OCI-LY1 (cell line): Measurements from ENCODE around the gene OLFML2B.

ENCODE experiments used
- H2AFZ ChIP-seq: fragments of 200-600 bp; sonication (generic), shearing (Covaris generic); 2 replicates; pipeline ENCODE4 v1.6.0; 2014; ENCODE audit warnings: antibody characterized with exemption, mild to moderate bottlenecking, low read length
- H3F3A ChIP-seq: fragments of 200-600 bp; sonication (generic), shearing (Covaris generic); 2 replicates; pipeline ENCODE4 v1.6.0; 2014; ENCODE audit warnings: mild to moderate bottlenecking, antibody characterized with exemption, low read length, moderate library complexity; ENCODE audit not compliant: insufficient read depth
- H3K27ac ChIP-seq: fragments of 200-600 bp; sonication (generic); 2 replicates; pipeline ENCODE4 v1.5.1; 2014; ENCODE audit warnings: low read length, mixed run types, mild to moderate bottlenecking, low read depth; ENCODE audit not compliant: poor library complexity, severe bottlenecking
- H3K27me3 ChIP-seq: fragments of 200-600 bp; sonication (generic); 2 replicates; pipeline ENCODE4 v1.6.0; 2014; ENCODE audit warnings: antibody characterized with exemption, mild to moderate bottlenecking, low read length, moderate library complexity; ENCODE audit not compliant: insufficient read depth
- H3K36me3 ChIP-seq: fragments of 200-600 bp; sonication (generic); 2 replicates; pipeline ENCODE4 v1.6.1; 2014; ENCODE audit warnings: mild to moderate bottlenecking, antibody characterized with exemption, low read length, moderate library complexity, mixed read lengths; ENCODE audit not compliant: insufficient read depth
- H3K4me1 ChIP-seq: fragments of 200-600 bp; sonication (generic); 2 replicates; pipeline ENCODE4 v1.5.1; 2014; ENCODE audit warnings: mild to moderate bottlenecking, low read length, moderate library complexity; ENCODE audit not compliant: insufficient read depth, severe bottlenecking
- H3K4me2 ChIP-seq: fragments of 200-600 bp; sonication (generic), shearing (Covaris generic); 2 replicates; pipeline ENCODE4 v1.6.1; 2014; ENCODE audit warnings: low read length
- H3K4me3 ChIP-seq: fragments of 200-600 bp; sonication (generic); 2 replicates; pipeline ENCODE4 v1.5.1; 2014; ENCODE audit warnings: low read length, low read depth, mild to moderate bottlenecking, mixed read lengths; ENCODE audit not compliant: poor library complexity, severe bottlenecking
- H3K79me2 ChIP-seq: fragments of 200-600 bp; shearing (Covaris generic); 2 replicates; pipeline ENCODE4 v1.6.1; 2016; ENCODE audit warnings: mixed run types, low read length, mixed read lengths; ENCODE audit not compliant: insufficient read depth
- H3K9ac ChIP-seq: fragments of 200-600 bp; sonication (generic), shearing (Covaris generic); 2 replicates; pipeline ENCODE4 v1.6.1; 2014; ENCODE audit warnings: mild to moderate bottlenecking, low read length, mixed read lengths
- H3K9me2 ChIP-seq: fragments of 200-600 bp; sonication (generic), shearing (Covaris generic); 2 replicates; pipeline ENCODE4 v1.6.1; 2014; ENCODE audit warnings: low read depth, mild to moderate bottlenecking, low read length, mixed read lengths
- H3K9me3 ChIP-seq: fragments of 200-600 bp; shearing (Covaris generic); 2 replicates; pipeline ENCODE4 v1.6.1; 2014; ENCODE audit warnings: low read length, mixed read lengths
- H4K20me1 ChIP-seq: fragments of 200-600 bp; sonication (generic), shearing (Covaris generic); 2 replicates; pipeline ENCODE4 v1.6.0; 2016; ENCODE audit warnings: mild to moderate bottlenecking, low read length; ENCODE audit not compliant: insufficient read depth
- CTCF ChIP-seq: fragments of 200-600 bp; sonication (generic), shearing (Covaris generic); IDR thresholded peaks from 2 replicates; pipeline ENCODE4 v1.5.1; 2017; ENCODE audit warnings: mild to moderate bottlenecking, antibody characterized with exemption, low read length, moderate library complexity, mixed read lengths
- EZH2 ChIP-seq: fragments of 200-600 bp; sonication (generic), shearing (Covaris generic); IDR thresholded peaks from 2 replicates; pipeline ENCODE4 v1.8.0; 2017; ENCODE audit warnings: borderline replicate concordance, mixed run types, mild to moderate bottlenecking, antibody characterized with exemption, low read length, moderate library complexity, mixed read lengths

Gene OLFML2B

GRCh38 chr1:161966067-161966466 lies 57.6 kb downstream of the OLFML2B start:
- H3K27me3 ChIP-seq = no peaks in the 10 kb centered on the region
- no peak overlapping the region for H3K27ac ChIP-seq
- no peaks in the 10 kb centered on the region for H3K9me2 ChIP-seq
- no peaks in the 10 kb centered on the region for H4K20me1 ChIP-seq
- no peaks in the 10 kb centered on the region for H3K9me3 ChIP-seq
- no peak overlapping the region for H3K4me2 ChIP-seq
- H3F3A ChIP-seq = no peaks in the 10 kb centered on the region
- H3K79me2 ChIP-seq = no peaks in the 10 kb centered on the region
- H2AFZ ChIP-seq = no peak overlapping the region
- peaks cover 3% of the 10 kb centered on the region for H3K4me1 ChIP-seq
- H3K4me3 ChIP-seq = no peak overlapping the region
- TF ChIP-seq EZH2 = no peak
- no peak for TF ChIP-seq CTCF
- no peaks in the 10 kb centered on the region for H3K36me3 ChIP-seq
- H3K9ac ChIP-seq = no peak overlapping the region

GRCh38 chr1:161962091-161962887 lies 61.4 kb downstream of the OLFML2B start:
- H3K9me3 ChIP-seq = no peaks in the 10 kb centered on the region
- no peak overlapping the region for H2AFZ ChIP-seq
- H3K79me2 ChIP-seq = no peaks in the 10 kb centered on the region
- H3K27ac ChIP-seq = no peak overlapping the region
- peaks cover 3% of the 10 kb centered on the region for H3K4me1 ChIP-seq
- no peaks in the 10 kb centered on the region for H4K20me1 ChIP-seq
- no peaks in the 10 kb centered on the region for H3K27me3 ChIP-seq
- H3K36me3 ChIP-seq = peaks cover 7% of the 10 kb centered on the region; the same call in 1 of the 2 replicates
- TF ChIP-seq EZH2 = no peak
- no peak for TF ChIP-seq CTCF
- H3K9ac ChIP-seq = no peak overlapping the region
- H3K4me2 ChIP-seq = peak overlapping the region; percentile 44
- H3F3A ChIP-seq = no peaks in the 10 kb centered on the region
- H3K9me2 ChIP-seq = no peaks in the 10 kb centered on the region
- peak overlapping the region; percentile 5 for H3K4me3 ChIP-seq

GRCh38 chr1:161958425-161958824 lies 65.2 kb downstream of the OLFML2B start:
- Histone ChIP-seq H3K9me2 (no peaks in the 10 kb centered on the region), H3K36me3 (peaks cover 7% of the 10 kb centered on the region; the same call in 1 of the 2 replicates), H3K4me3 (no peak overlapping the region), H3K9me3 (no peaks in the 10 kb centered on the region), H3K27ac (no peak overlapping the region), H3K9ac (no peak overlapping the region), H2AFZ (no peak overlapping the region), H3K27me3 (no peaks in the 10 kb centered on the region), H3K4me1 (peaks cover 3% of the 10 kb centered on the region), H3K79me2 (no peaks in the 10 kb centered on the region), H4K20me1 (no peaks in the 10 kb centered on the region), H3K4me2 (no peak overlapping the region), H3F3A (no peaks in the 10 kb centered on the region)
- no peak for TF ChIP-seq EZH2
- no peak for TF ChIP-seq CTCF
